ENCODE data around the gene TBX4. TPM values are rescaled to one million over a fixed set of nuclear protein-coding genes. Genes with fewer than 3 reads are reported as not detected.
A peak's percentile ranks its signal among the peaks of the same experiment; 100 is the strongest.

TBX4 gene
- total and polyA plus RNA-seq, 2 experiments from 2014 or later, result not detected

DNA sequence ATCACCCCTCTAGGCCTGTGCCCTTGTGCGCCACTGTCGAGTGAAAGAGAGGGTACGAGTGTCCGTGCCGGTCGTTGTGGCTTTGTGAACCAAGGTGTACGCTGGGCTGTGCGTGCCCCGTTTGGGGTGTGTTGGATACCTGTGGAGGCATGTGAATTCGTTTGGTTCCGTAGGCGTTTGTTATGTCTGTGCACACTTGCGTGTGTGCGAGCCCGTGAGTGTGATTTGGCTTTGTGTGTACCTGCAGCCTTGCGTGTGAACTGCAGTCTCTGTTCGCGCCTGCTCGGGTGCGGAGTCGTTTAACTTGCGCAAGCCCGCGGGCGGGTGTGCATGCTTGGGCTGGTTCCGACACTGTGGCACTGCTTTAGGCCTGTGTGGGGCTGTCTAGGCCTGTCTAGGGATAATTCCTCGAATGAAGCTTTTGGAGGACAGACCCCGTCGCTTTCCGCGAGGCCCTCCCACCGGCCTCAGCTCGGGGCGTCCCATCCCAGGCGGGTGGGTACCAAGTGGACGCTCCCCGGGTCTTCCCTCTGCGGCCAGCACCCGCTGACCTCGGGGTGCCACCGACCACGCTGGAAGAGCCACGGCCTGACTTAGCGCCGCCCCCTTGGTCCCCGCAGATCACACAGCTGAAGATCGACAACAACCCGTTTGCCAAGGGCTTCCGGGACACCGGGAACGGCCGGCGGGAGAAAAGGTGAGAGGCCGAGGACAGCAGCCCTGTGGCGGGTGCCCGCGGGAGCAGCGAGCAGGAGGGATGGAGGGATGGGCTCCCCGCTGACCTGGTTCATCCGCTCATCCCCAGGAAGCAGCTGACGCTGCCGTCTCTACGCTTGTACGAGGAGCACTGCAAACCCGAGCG lies 48.2 kb upstream of the TBX4 start:
- Histone ChIP-seq H3F3A (replicated peaks; ENCODE audit: low read depth) (peaks cover 13% of the 10 kb centered on the region; the same call in 1 of the 2 replicates), H3K4me2 (peak overlapping the region; percentile 76), H3K4me3 (peak overlapping the region; percentile 48), H3K9me2 (ENCODE audit: insufficient read depth) (no peaks in the 10 kb centered on the region), H4K20me1 (replicated peaks; ENCODE audit: insufficient read depth) (peaks cover 22% of the 10 kb centered on the region), H3K79me2 (replicated peaks; ENCODE audit: insufficient read depth) (no peaks in the 10 kb centered on the region), H3K27me3 (ENCODE audit: insufficient read depth) (peaks cover 100% of the 10 kb centered on the region), H3K4me1 (ENCODE audit: insufficient read depth) (peaks cover 24% of the 10 kb centered on the region; the same call in 1 of the 2 replicates), H3K36me3 (ENCODE audit: insufficient read depth) (no peaks in the 10 kb centered on the region), H2AFZ (peak overlapping the region; percentile 38; the same call in 1 of the 2 replicates), H3K27ac (ENCODE audit: low read depth) (no peak overlapping the region)
- Mint-ChIP-seq H3K27ac (no peak overlapping the region), H3K4me1 (peaks cover 32% of the 10 kb centered on the region), H3K4me3 (peak overlapping the region; percentile 51), H3K9me3 (peaks cover 3% of the 10 kb centered on the region; the same call in 2 of the 3 replicates), H3K36me3 (ENCODE audit: low read depth) (peaks cover 3% of the 10 kb centered on the region; the same call in 1 of the 3 replicates), H3K27me3 (ENCODE audit: insufficient read depth, low read depth, poor library complexity) (peaks cover 95% of the 10 kb centered on the region)
- DNase-seq (ENCODE audit: low spot score), result peak; percentile 48
- peak; percentile 4 for ATAC-seq
- TF ChIP-seq NANOG (IDR thresholded peaks at IDR 0.05; ENCODE audit: borderline replicate concordance) (no peak), JUNB (IDR thresholded peaks at IDR 0.05; ENCODE audit: unreplicated experiment) (no peak), ZNF114 (CRISPR knock-in tag; IDR thresholded peaks at IDR 0.05) (no peak), POLR2AphosphoS5 (IDR thresholded peaks at IDR 0.05; ENCODE audit: low read depth) (no peak), EZH2 (IDR thresholded peaks at IDR 0.05; ENCODE audit: low read depth, unreplicated experiment) (peak; percentile 62)

- H3K27ac Mint-ChIP-seq, result no peak overlapping the region
- no peak overlapping the region for H3K27ac ChIP-seq (ENCODE audit: low read depth)
These were observed 47.6 kb upstream of the TBX4 start for GRCh38 chr17:61404663-61404912.

More at GRCh38 chr17:61404663-61404912, 47.6 kb upstream of the TBX4 start:
- Histone ChIP-seq H3K9me2 (ENCODE audit: insufficient read depth) (no peaks in the 10 kb centered on the region), H3K4me3 (peak overlapping the region; percentile 48), H3F3A (replicated peaks; ENCODE audit: low read depth) (peaks cover 13% of the 10 kb centered on the region; the same call in 1 of the 2 replicates), H3K36me3 (ENCODE audit: insufficient read depth) (no peaks in the 10 kb centered on the region), H2AFZ (peak overlapping the region; percentile 38; the same call in 1 of the 2 replicates), H3K79me2 (replicated peaks; ENCODE audit: insufficient read depth) (no peaks in the 10 kb centered on the region), H3K27me3 (ENCODE audit: insufficient read depth) (peaks cover 99% of the 10 kb centered on the region), H3K4me1 (ENCODE audit: insufficient read depth) (peaks cover 26% of the 10 kb centered on the region; the same call in 1 of the 2 replicates), H4K20me1 (replicated peaks; ENCODE audit: insufficient read depth) (peaks cover 22% of the 10 kb centered on the region), H3K4me2 (peak overlapping the region; percentile 76)
- peaks cover 94% of the 10 kb centered on the region for H3K27me3 Mint-ChIP-seq (ENCODE audit: insufficient read depth, low read depth, poor library complexity)
- ATAC-seq (no peak; the same call in 2 of the 3 replicates), DNase-seq (ENCODE audit: low spot score) (peak; percentile 59)
- peaks cover 3% of the 10 kb centered on the region; the same call in 1 of the 3 replicates for H3K36me3 Mint-ChIP-seq (ENCODE audit: low read depth)
- TF ChIP-seq, protein P1, sequence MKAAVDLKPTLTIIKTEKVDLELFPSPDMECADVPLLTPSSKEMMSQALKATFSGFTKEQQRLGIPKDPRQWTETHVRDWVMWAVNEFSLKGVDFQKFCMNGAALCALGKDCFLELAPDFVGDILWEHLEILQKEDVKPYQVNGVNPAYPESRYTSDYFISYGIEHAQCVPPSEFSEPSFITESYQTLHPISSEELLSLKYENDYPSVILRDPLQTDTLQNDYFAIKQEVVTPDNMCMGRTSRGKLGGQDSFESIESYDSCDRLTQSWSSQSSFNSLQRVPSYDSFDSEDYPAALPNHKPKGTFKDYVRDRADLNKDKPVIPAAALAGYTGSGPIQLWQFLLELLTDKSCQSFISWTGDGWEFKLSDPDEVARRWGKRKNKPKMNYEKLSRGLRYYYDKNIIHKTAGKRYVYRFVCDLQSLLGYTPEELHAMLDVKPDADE (IDR thresholded peaks at IDR 0.05), result no peak
- no peak for TF ChIP-seq EZH2 (IDR thresholded peaks at IDR 0.05; ENCODE audit: low read depth, unreplicated experiment)
- TF ChIP-seq STAT1 (IDR thresholded peaks at IDR 0.05; ENCODE audit: unreplicated experiment), result no peak
- TF ChIP-seq NANOG (IDR thresholded peaks at IDR 0.05; ENCODE audit: borderline replicate concordance), result no peak
- no peak for TF ChIP-seq JUNB (IDR thresholded peaks at IDR 0.05; ENCODE audit: unreplicated experiment)
- TF ChIP-seq POLR2AphosphoS5 (IDR thresholded peaks at IDR 0.05; ENCODE audit: low read depth), result no peak
- no peak overlapping the region for H3K4me3 Mint-ChIP-seq
- peaks cover 3% of the 10 kb centered on the region; the same call in 2 of the 3 replicates for H3K9me3 Mint-ChIP-seq
- H3K4me1 Mint-ChIP-seq, result peaks cover 32% of the 10 kb centered on the region

All from GM23338 (cell line).